GM12878 (cell line): ENCODE data around the gene PITPNC1. TPM values are rescaled to one million over a fixed set of nuclear protein-coding genes. Genes with fewer than 3 reads are reported as not detected.

Experiments
- ATAC-seq: fragments of 200-7000 bp; cut with Tn5 transposase; 3 replicates; pipeline ENCODE4 v1.9.1; 2020; ENCODE audit warnings: mild to moderate bottlenecking, moderate library complexity
- BruUV-seq: library from RNA; stranded (reverse); fragments of 400-500 nt; replicated peaks from 2 replicates; lab custom pipeline; 2021; lab: Mats Ljungman, UMichigan
- CTCF ChIA-PET: fragments of 300-600 bp; sonication (Branson Sonifier 250); formaldehyde crosslinking; extraction: SDS; loops from one replicate; lab custom pipeline; 2021; ENCODE audit warnings: inconsistent platforms; lab: Yijun Ruan, JAX
- POLR2A ChIA-PET: fragments of 350-600 bp; formaldehyde crosslinking; extraction: SDS; loops from one replicate; lab custom pipeline; 2021; ENCODE audit warnings: inconsistent platforms; lab: Charles Lee
- RAD21 ChIA-PET: fragments of 300-600 bp; sonication (Branson Sonifier 250); formaldehyde crosslinking; loops from one replicate; lab custom pipeline; 2023; ENCODE audit warnings: antibody characterized with exemption; ENCODE audit not compliant: unreplicated experiment; lab: Charles Lee
- SMC1A ChIA-PET: fragments of 300-600 bp; sonication (Branson Sonifier 250); formaldehyde crosslinking; loops from one replicate; lab custom pipeline; 2023; ENCODE audit not compliant: unreplicated experiment, uncharacterized antibody; lab: Charles Lee
- DNase-seq: peaks from one replicate; pipeline ENCODE4 v3.0.0-alpha.2; 2011; ENCODE audit warnings: low read depth, low spot score
- FAIRE-seq: peaks from 3 replicates; lab custom pipeline; 2011; peaks lifted over from hg19 to GRCh38; lab: Jason Lieb, UNC
- H2AFZ ChIP-seq: 2 replicates; pipeline ENCODE4 v1.6.0; 2011; ENCODE audit warnings: low read depth, low read length, control low read depth; ENCODE audit not compliant: control insufficient read depth
- H3K27ac ChIP-seq: 2 replicates; pipeline ENCODE4 v1.5.1; 2011; ENCODE audit warnings: control low read depth; ENCODE audit not compliant: control insufficient read depth, insufficient read depth
- H3K27me3 ChIP-seq, 2 experiments: replicated peaks in 1 of 2; 2 replicates each; pipeline versions ENCODE4 v1.6.0 to v1.6.1; 2011; ENCODE audit warnings: low read length in 1 of 2; ENCODE audit not compliant: control insufficient read depth in 2 of 2, insufficient read depth in 2 of 2
- H3K36me3 ChIP-seq, 2 experiments: 2 replicates each; pipeline ENCODE4 v1.5.1; 2011; ENCODE audit warnings: low read length in 1 of 2; ENCODE audit not compliant: control insufficient read depth in 2 of 2, insufficient read depth in 2 of 2
- H3K4me1 ChIP-seq: 2 replicates; pipeline ENCODE4 v1.6.1; 2011; ENCODE audit warnings: mild to moderate bottlenecking, low read length, moderate library complexity, mixed read lengths; ENCODE audit not compliant: control insufficient read depth, insufficient read depth
- H3K4me2 ChIP-seq: 2 replicates; pipeline ENCODE4 v1.6.0; 2011; ENCODE audit warnings: control low read depth; ENCODE audit not compliant: control insufficient read depth, insufficient read depth
- H3K4me3 ChIP-seq: fragments of 200-600 bp; sonication (generic); 2 replicates; pipeline ENCODE4 v1.5.1; 2016
- H3K79me2 ChIP-seq: 2 replicates; pipeline ENCODE4 v1.6.0; 2011; ENCODE audit warnings: low read length; ENCODE audit not compliant: control insufficient read depth, insufficient read depth
- H3K9ac ChIP-seq: 2 replicates; pipeline ENCODE4 v1.8.0; 2011; ENCODE audit warnings: low read length, control low read depth, mixed read lengths; ENCODE audit not compliant: control insufficient read depth, insufficient read depth
- H3K9me3 ChIP-seq: replicated peaks from 3 replicates; pipeline ENCODE4 v1.5.1; 2011; ENCODE audit warnings: mild to moderate bottlenecking, low read length; ENCODE audit not compliant: control insufficient read depth, insufficient read depth
- H4K20me1 ChIP-seq: 2 replicates; pipeline ENCODE4 v1.6.0; 2011; ENCODE audit not compliant: control insufficient read depth, insufficient read depth
- FOXM1 ChIP-seq: IDR thresholded peaks from 2 replicates; pipeline ENCODE4 v1.6.1; 2012; ENCODE audit warnings: low read depth, mild to moderate bottlenecking, inconsistent platforms, low read length, moderate library complexity
- JUNB ChIP-seq: IDR thresholded peaks from 2 replicates; pipeline ENCODE4 v1.6.1; 2016; ENCODE audit warnings: antibody characterized with exemption, mild to moderate bottlenecking
- NFIC ChIP-seq: IDR thresholded peaks from 2 replicates; pipeline ENCODE4 v1.6.1; 2012; ENCODE audit warnings: low read depth, mild to moderate bottlenecking, inconsistent platforms, low read length, moderate library complexity
- POU2F2 ChIP-seq: IDR thresholded peaks from 3 replicates; pipeline ENCODE4 v1.6.1; 2011; ENCODE audit warnings: low read depth, mild to moderate bottlenecking, low read length, borderline replicate concordance
- SP1 ChIP-seq: IDR thresholded peaks from one replicate; pipeline ENCODE4 v1.6.1; 2011; ENCODE audit warnings: low read depth, low read length
- TCF3 ChIP-seq: IDR thresholded peaks from 2 replicates; pipeline ENCODE4 v1.6.1; 2012; ENCODE audit warnings: low read depth, mild to moderate bottlenecking, low read length, borderline replicate concordance; ENCODE audit not compliant: insufficient read depth
- TCF7 ChIP-seq: IDR thresholded peaks from 2 replicates; pipeline ENCODE4 v1.6.1; 2014; ENCODE audit warnings: antibody characterized with exemption, borderline replicate concordance
- ZNF622 ChIP-seq: fragments of 450-650 bp; IDR thresholded peaks from 2 replicates; pipeline ENCODE4 v1.6.1; 2017; ENCODE audit warnings: mild to moderate bottlenecking, inconsistent platforms
- WGBS: methylation state at CpG from one replicate; pipeline ENCODE4 v1.1.6; 2016; ENCODE audit warnings: low lambda C conversion rate; ENCODE audit not compliant: insufficient replicate concordance, insufficient coverage; ENCODE audit errors: missing lambda C conversion rate; 5-methylcytosine and 5-hydroxymethylcytosine counted together
- in situ Hi-C: fragments of 300-500 bp; cut with MboI; formaldehyde crosslinking; loops from 9 replicates; pipeline ENCODE4 v1.14.3; 2018; ENCODE audit warnings: mixed read lengths
- intact Hi-C: fragments of 100-400 bp; cut with micrococcal nuclease; formaldehyde crosslinking; loops from one replicate; pipeline ENCODE4 v1.14.2; 2022; ENCODE audit not compliant: unreplicated experiment
- polyA plus RNA-seq, 11 experiments: library from polyadenylated mRNA; depleted of rRNA in 4 of 11; unstranded in 6 of 11; stranded (reverse) in 5 of 11; fragments of >200 nt; fragmentation: Nextera tagmentation in 4 of 11; fragmentation: Illumina TruSeq in 1 of 11; extraction: Ambion mirVana in 4 of 11; extraction: Trizol in 1 of 11; gene quantifications; 1 replicate in 1 of 11; 2 replicates in 10 of 11; pipeline versions ENCODE4 v1.2.1 to v1.2.3, GENCODE V29; 2011 to 2016; ENCODE audit warnings: inconsistent platforms in 2 of 11, missing spikeins in 2 of 11, low read depth in 1 of 11
- total RNA-seq, 4 experiments: library from RNA; depleted of rRNA in 3 of 4; stranded (reverse); fragments of >200 nt in 3 of 4; fragmentation: Illumina TruSeq in 1 of 4; extraction: Trizol in 1 of 4; gene quantifications; 2 replicates each; pipeline versions ENCODE4 v1.2.1 to v1.2.3, GENCODE V29; 2013 to 2021
- TF ChIP-seq, protein P1 (sequence below): IDR thresholded peaks from 2 replicates; pipeline ENCODE4 v1.6.1; 2011; ENCODE audit warnings: low read depth, low read length, improper control_type of control experiment, borderline replicate concordance
- TF ChIP-seq, protein P2 (sequence below): fragments of 150-350 bp; IDR thresholded peaks from 2 replicates; pipeline ENCODE4 v1.6.1; 2014; ENCODE audit warnings: mild to moderate bottlenecking, low read depth, low read length
- TF ChIP-seq, protein P3 (sequence below): IDR thresholded peaks from 2 replicates; pipeline ENCODE4 v1.6.1; 2011; ENCODE audit warnings: mild to moderate bottlenecking, low read depth, low read length, moderate library complexity; ENCODE audit not compliant: insufficient replicate concordance
- TF ChIP-seq, protein P4 (sequence below): IDR thresholded peaks from 2 replicates; pipeline ENCODE4 v1.6.1; 2012; ENCODE audit warnings: low read depth, low read length, improper control_type of control experiment

Gene PITPNC1
- total and polyA plus RNA-seq, 10 of the 15 experiments (the other 5 are each of a cell fraction or from before 2014, with no cell fraction given), result 12.2 to 62.4 (median 47.3) TPM

- TF ChIP-seq TCF3, result no peak
These were observed 180.8 kb downstream of the PITPNC1 start (continued) for GRCh38 chr17:67557921-67558320.

- ChIA-PET RAD21 (interaction anchor here (0.6 to 4.1 kb wide), 17 partner anchors 11 to 184 kb away, joined by 3 to 52 read pairs (median 5); no protein-coding TSS in a partner anchor), SMC1A (interaction anchor here (1.0 to 6.0 kb wide), 15 partner anchors 11 to 172 kb away, joined by 3 to 89 read pairs (median 6); no protein-coding TSS in a partner anchor), POLR2A (interaction anchor here (0.5 to 1.9 kb wide), 6 partner anchors 10 to 200 kb away, joined by 3 to 14 read pairs (median 4); no protein-coding TSS in a partner anchor), CTCF (interaction anchor here (1.0 to 6.0 kb wide), 18 partner anchors 9 to 188 kb away, joined by 3 to 100 read pairs (median 8); partner anchors contain the start of gene NOL11)
- Histone ChIP-seq H3K36me3 (peaks cover 1 to 8% of the 10 kb centered on the region in 2 experiments; a peak in 2 of 4 replicates), H3K27ac (peak overlapping the region; percentile 8; the same call in 1 of the 2 replicates), H2AFZ (no peak overlapping the region), H4K20me1 (no peaks in the 10 kb centered on the region), H3K4me1 (peaks cover 5% of the 10 kb centered on the region), H3K79me2 (no peaks in the 10 kb centered on the region), H3K9ac (no peak overlapping the region), H3K27me3 (no peaks in the 10 kb centered on the region), H3K4me3 (no peak overlapping the region), H3K9me3 (peaks cover 2% of the 10 kb centered on the region; the same call in 1 of the 3 replicates), H3K4me2 (no peak overlapping the region)
- no peak for DNase-seq
- no peak for FAIRE-seq
- TF ChIP-seq, protein P1, sequence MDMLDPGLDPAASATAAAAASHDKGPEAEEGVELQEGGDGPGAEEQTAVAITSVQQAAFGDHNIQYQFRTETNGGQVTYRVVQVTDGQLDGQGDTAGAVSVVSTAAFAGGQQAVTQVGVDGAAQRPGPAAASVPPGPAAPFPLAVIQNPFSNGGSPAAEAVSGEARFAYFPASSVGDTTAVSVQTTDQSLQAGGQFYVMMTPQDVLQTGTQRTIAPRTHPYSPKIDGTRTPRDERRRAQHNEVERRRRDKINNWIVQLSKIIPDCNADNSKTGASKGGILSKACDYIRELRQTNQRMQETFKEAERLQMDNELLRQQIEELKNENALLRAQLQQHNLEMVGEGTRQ, result no peak
- TF ChIP-seq TCF7 (no peak), SP1 (no peak), ZNF622 (no peak), JUNB (no peak), NFIC (0 out of 2 replicates have a peak, but pooled peaks have one; percentile 15), POU2F2 (no peak), FOXM1 (0 out of 2 replicates have a peak, but pooled peaks have one; percentile 22)
- TF ChIP-seq, protein P2, sequence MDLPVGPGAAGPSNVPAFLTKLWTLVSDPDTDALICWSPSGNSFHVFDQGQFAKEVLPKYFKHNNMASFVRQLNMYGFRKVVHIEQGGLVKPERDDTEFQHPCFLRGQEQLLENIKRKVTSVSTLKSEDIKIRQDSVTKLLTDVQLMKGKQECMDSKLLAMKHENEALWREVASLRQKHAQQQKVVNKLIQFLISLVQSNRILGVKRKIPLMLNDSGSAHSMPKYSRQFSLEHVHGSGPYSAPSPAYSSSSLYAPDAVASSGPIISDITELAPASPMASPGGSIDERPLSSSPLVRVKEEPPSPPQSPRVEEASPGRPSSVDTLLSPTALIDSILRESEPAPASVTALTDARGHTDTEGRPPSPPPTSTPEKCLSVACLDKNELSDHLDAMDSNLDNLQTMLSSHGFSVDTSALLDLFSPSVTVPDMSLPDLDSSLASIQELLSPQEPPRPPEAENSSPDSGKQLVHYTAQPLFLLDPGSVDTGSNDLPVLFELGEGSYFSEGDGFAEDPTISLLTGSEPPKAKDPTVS, result no peak
- TF ChIP-seq, protein P3, sequence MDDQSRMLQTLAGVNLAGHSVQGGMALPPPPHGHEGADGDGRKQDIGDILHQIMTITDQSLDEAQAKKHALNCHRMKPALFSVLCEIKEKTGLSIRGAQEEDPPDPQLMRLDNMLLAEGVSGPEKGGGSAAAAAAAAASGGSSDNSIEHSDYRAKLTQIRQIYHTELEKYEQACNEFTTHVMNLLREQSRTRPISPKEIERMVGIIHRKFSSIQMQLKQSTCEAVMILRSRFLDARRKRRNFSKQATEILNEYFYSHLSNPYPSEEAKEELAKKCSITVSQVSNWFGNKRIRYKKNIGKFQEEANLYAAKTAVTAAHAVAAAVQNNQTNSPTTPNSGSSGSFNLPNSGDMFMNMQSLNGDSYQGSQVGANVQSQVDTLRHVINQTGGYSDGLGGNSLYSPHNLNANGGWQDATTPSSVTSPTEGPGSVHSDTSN, result no peak
- TF ChIP-seq, protein P4, sequence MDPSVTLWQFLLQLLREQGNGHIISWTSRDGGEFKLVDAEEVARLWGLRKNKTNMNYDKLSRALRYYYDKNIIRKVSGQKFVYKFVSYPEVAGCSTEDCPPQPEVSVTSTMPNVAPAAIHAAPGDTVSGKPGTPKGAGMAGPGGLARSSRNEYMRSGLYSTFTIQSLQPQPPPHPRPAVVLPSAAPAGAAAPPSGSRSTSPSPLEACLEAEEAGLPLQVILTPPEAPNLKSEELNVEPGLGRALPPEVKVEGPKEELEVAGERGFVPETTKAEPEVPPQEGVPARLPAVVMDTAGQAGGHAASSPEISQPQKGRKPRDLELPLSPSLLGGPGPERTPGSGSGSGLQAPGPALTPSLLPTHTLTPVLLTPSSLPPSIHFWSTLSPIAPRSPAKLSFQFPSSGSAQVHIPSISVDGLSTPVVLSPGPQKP, result no peak
- peak; percentile 35; the same call in 1 of the 3 replicates for ATAC-seq
- no TSS peak for BruUV-seq
- intact Hi-C loops (loop anchor here (1.0 to 2.0 kb wide), 3 partner anchors 44 to 130 kb away; no protein-coding TSS in a partner anchor), in situ Hi-C loops (no loop called here)
- WGBS, result 49% methylated on average over 5 of the region's 5 CpGs
These were observed 181.8 kb downstream of the PITPNC1 start for GRCh38 chr17:67558740-67559380.
